ENCODE measurements around the gene CDKL2.

- no peak for TF ChIP-seq CTCF (IDR thresholded peaks at IDR 0.05)
- no peak for TF ChIP-seq EZH2 (IDR thresholded peaks at IDR 0.05)
Measured at GRCh38 chr4:75662626-75663025, 32.3 kb upstream of the CDKL2 start.
